Left renal cortex interstitium (tissue), 4 donors: ENCODE measurements around the gene WDR64. TPM values are rescaled to one million over a fixed set of nuclear protein-coding genes. Genes with fewer than 3 reads are reported as not detected.

Source experiments
- polyA plus RNA-seq, 4 donors: library from polyadenylated mRNA; unstranded; fragments of 120-200 nt; gene quantifications; one replicate each; pipeline ENCODE4 v1.2.1, GENCODE V29; 2013; ENCODE audit not compliant: insufficient read length in 4 of 4

The WDR64 gene
- polyA plus RNA-seq, 4 donors = 0.20 to 1.5 (median 0.31) TPM

Other genes starting within 250 kb of the WDR64 start
- 100 to 1,000 TPM in 1 of 4 donors, 10 to 100 TPM in 3; 90.1 to 108 (median 98.0) TPM for gene FH, start 132.5 kb upstream of the WDR64 start, polyA plus RNA-seq
- 10 to 100 TPM; 17.5 to 24.4 (median 21.9) TPM for gene KMO, start 119.9 kb upstream of the WDR64 start, polyA plus RNA-seq
- gene CHML, start 11.9 kb upstream of the WDR64 start, polyA plus RNA-seq = 10 to 100 TPM; 22.8 to 26.0 (median 24.5) TPM
- 10 to 100 TPM; 38.3 to 53.2 (median 41.9) TPM for gene OPN3, start 11.9 kb upstream of the WDR64 start, polyA plus RNA-seq
- 10 to 100 TPM; 12.5 to 15.3 (median 14.1) TPM for gene EXO1, start 195.9 kb downstream of the WDR64 start, polyA plus RNA-seq